Kidney glomerular epithelial cell (primary cell): Measurements from ENCODE around the gene GRM8.

ENCODE experiments used
- DNase-seq: peaks from one replicate; lab custom pipeline; 2025; lab: John Stamatoyannopoulos, UW

Gene GRM8

DNA sequence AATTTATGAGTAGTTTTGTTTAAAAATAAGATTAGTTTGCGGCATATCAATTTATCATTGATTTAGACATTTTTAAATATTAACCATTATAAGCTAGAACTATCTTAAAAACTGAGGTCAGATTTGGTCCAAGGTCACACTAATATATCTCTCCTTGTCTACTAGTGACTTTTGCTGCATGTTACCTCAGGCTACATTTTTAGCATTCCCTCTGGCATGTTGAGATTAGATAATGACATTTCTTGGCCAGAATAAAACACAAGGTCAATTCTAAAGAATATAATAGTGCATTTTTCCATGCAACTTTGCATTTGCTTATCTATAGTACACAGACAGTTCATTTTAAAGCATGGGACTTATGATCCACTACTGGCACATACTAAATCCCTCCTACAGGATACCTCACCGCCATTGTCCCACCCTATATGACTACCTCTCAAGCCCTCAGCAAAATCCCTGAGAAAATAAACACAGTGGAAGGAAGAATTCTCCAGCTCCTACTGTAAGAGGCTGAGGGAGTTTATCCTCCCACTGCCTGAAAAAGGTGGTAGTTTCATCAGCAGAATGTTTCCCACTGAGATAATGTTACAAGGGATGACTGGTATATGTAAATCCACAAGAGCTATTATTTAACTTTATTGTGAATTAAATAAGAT is 816.4 kb downstream of the GRM8 start:
- DNase-seq = peak; percentile 15

DNA sequence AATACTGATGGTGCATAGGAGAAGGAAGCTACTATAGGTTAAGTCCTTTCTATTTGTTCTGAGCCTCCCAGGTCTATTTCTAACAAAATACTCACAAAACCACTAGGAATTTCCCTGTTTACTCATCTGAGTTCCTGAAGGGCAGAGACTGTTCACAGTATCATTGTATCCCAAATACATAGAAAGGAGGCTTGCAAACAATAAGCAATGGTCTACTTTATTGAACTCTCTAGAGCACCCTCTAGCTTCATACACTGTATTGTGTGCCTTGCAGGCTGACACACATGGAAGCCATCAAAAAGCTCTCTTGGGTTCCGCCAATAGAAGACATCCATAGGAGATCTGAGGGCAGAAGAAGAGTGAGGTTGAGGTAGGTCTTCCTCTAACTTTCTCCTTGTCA is 826.1 kb downstream of the GRM8 start:
- peak; percentile 4 for DNase-seq

DNA sequence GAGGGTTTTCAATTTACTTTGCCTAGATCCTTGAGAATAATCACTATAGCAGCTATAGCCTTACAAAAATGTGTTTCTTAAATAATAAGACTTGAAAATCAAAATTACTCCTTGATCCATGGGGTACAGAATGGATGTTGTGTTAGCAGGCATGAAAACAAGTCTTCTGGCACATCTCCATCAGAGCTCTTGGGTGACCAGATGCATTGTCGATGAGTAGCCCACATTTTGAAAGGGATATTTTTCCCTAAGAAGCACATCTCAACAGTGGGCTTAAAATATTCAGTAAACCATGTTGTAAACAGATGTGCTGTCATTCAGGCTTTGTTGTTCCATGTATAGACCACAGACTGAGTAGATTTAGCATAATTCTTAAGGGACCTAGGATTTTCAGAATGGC is 827.8 kb downstream of the GRM8 start:
- no peak for DNase-seq

DNA sequence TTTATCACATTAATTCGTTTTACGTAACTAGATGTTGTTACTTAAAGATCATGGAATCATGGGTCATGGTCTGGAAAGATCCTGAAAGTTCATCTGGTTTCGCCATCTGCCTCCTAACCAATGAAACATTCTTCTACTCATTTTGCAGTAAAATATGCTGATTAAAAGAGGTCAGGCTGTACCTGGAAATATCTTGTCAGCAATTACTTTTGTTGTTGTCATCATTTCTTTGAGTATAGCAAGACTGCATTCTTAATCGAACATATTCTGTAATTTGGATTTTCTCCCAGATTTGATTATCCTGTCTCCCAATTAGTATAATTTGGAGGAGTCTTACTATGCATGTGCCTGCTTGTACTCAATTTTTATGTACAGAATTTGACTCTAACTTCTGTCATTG is 833.7 kb downstream of the GRM8 start:
- no peak for DNase-seq

DNA sequence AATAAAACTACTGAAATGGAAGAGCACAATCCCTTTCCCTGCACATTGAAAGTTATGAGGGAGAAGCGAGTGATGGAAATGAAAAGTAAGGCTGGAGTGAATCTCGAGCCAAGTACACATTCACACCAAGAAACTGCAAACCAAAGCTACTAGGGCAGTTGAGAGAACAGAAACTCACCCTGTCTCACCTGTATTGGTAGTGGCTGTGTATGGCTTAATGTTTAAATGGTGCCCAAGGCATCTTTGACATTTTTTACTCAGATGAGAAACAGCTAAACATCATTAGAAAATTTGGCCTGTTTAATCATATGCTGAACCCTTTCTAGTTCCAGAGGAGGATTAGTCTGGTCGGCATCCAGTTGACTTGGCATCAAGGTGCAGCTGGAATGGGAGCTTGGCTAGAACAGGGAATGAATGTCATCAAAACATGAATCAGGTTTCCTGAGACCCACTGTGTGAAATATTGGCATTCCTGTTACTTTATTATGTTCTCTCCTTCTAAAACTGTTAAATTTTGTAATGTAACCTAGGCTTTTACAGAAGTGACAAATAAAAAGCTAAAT is 840.8 kb downstream of the GRM8 start:
- DNase-seq = no peak

DNA sequence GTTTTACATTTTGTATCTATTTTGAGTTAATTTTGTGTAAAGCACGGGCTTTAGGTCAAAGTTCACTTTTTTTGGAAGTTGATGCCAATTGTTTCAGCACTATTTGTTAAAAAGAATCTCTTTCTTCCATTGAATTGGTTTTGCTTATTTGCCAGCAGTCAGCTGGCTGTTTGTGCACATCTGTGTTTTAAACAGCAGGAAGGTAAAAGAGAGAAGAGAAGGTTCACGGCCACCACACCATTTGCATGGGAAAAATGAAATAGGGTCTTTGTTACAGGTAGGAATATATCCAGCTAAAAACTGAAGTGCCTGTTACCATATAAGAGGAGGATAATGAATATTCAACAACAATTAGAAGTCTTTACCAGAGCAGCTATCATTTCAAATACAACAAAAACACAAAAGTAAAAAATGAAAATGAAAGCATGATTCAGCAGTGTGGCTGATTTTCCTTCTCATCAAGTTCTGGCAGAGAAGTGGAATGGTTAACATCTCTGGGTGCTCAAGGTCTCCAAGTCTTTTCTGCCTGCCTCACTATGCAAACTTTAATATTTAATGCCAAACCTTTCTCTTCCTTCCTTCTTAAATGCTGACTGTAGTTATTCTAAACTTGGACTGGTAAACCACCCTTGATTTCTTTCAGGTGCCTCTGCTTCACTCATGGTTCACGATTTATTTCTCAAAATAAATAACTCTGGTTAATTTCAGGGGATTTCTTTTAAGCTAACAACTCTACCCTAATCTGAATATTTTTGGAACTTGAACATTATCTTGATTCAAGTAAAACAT is 841.5 kb downstream of the GRM8 start:
- DNase-seq = no peak

DNA sequence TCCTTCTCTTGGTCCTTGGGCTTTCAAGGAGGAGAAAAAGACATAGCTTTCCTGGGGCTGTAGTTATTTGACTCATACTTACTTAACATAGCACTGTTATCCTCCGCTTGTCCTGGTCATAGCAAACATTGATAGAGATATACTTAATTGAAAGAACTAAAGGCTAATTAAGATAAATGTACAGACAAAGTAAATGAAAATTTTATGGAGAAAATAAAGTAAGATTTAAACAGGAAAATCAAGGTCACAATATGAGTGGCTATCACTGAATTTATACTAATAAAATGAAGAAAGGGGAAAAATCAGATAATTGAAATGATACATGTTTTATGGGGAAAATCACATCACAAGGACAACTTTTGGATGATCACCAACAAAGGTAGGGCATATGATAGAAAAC is 849.7 kb downstream of the GRM8 start:
- DNase-seq = no peak

DNA sequence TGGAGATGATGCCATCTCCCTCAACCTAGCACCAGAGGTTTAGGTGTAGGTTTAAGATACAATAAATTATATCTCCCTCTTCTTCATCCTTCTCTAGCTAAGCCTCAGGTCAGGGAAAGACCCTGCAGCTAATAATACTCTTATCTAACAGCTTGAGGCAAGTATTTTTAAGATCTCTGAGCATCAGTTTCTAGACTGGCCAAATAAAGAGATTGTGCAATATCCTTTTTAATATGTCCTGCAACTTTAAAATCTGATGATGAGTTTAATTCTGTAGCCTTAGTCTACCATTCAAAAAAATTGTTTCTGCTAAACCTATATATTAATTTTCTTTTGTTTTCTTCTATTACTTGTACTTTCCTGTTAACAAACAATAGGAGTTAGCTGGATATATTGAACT is 850.8 kb downstream of the GRM8 start:
- DNase-seq = no peak

DNA sequence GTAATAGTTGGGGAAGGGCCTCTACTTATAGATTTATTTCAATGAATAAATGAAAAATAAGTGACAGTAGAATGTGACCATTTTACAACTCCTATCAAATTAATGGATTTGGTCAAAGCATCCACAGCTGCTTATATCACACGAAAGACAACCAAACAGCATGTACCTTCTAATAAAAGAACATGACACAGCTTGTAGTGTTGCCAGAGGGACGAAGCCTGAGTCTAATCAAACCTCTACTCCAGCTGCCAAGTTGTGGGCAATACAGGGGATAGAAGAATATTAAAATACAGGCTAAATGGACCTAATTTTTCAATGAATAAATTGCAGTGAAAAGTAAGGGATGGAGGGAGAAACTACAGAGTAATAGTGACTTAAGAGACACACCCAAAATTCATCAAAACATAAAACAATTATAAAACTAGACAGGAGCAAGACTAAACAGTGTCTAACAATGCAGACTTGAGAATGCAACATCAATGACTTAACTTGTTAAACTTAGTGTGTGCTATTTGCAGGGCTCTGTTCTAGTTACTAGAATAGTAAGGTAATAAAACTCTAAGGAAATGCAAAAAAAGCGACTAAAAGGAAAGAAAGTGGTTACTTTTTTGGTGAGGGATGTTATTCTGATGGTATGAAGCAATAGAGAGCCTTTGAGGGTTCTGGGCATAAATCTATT is 853.8 kb downstream of the GRM8 start:
- no peak for DNase-seq

DNA sequence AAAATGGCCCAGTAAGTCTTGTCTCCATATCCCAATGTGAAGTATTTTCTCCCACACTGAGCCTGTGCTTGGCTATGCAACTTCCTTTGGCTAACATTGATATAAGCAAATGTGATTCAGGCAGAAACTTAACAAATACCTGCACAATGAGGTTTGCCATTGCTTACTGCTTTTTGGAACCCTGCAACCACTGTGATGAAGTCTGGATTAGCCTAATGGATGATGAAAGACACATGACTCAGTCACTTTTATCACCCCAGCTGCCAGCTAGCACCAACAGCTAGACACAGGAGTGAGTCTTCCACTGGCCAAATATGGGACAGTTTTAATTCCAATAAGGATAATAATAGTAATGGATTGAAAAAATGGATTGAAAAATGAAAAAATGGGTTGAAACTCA is 854.5 kb downstream of the GRM8 start:
- DNase-seq = no peak

DNA sequence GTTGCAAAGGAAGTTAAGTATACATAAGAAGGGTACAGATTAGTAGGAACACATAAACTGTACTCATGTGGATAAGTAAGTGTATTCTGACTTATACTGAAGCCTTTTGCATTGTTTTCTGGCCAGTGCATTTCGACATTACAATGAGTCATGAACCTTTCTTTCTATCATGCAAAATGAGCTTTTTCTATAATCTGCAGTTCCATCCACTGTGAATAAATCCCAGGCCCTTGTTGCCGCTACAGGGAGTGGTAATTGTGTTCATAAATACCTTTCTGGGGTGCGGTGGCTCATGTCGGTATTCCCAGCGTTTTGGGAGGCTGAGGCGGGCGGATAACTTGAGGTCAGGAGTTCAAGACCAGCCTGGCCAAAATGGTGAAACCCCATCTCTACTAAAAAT is 858.3 kb downstream of the GRM8 start:
- no peak for DNase-seq
